Brain pericyte (primary cell): ENCODE results near the gene ATOH8.
"Not testable (repeated sequence)": the region's sequence is repeated elsewhere in the genome, so short reads cannot be mapped to it uniquely, and the experiment has no call there.

Experiments used
- DNase-seq: peaks from one replicate; pipeline ENCODE4 v3.0.0-alpha.2; 2012; ENCODE audit warnings: low read depth, low spot score

The ATOH8 gene

GRCh38 chr2:85827879-85828569, 74.2 kb downstream of the ATOH8 start:
- no peak for DNase-seq

GRCh38 chr2:85828725-85829124, 74.9 kb downstream of the ATOH8 start:
- DNase-seq: no peak

DNA sequence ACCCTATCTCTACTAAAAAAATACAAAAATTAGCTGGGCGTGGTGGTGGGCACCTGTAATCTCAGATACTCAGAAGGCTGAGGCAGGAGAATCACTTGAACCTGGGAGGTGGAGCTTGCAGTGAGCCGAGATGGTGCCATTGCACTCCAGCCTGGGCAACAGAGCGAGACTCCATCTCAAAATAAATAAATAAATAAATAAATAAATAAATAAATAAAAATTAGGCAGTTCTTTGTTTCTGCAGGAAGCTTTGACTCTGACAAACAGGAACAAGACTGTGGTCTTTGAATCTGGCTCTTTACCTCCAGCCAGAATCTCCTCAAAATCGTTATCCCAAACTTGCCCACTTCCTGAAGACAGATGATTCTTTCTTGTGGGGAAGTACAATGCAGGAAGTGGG, 75.6 kb downstream of the ATOH8 start:
- DNase-seq: not testable (repeated sequence)

GRCh38 chr2:85830645-85831044, 76.9 kb downstream of the ATOH8 start:
- DNase-seq: no peak

DNA sequence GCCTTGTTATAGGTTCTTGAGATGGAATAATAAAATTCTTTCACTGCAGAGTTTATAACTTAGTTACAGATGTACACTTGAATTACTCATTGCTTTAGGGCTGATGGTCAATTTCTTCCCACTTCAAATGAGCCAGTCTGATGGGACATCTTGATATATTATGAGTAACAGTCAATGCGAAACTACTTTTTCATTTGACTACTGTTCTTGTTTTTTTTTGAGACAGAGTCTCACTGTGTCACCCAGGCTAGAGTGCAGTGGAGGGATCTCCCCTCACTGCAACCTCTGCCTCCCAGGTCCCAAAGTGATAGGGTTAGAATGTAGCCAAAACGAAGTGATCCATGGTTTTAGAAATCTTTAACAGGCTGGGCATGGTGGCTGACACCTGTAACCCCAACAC, 77.9 kb downstream of the ATOH8 start:
- DNase-seq: no peak

DNA sequence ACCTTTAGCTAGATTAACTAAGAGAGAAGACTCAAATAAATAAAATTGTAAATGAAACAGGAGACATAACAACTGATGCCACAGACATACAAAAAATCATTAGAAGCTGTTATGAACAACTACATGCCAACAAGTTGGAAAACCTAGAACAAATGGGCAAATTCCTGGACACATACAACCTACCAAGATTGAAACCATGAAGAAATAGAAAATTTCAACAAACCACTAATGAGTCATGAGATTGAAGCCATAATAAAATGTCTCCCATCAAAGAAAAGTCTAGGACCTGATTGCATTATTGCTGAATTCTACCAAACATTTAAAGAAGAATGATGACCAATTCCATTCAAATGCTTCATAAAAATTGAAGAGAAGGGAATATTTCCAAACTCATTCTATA, 80.7 kb downstream of the ATOH8 start:
- DNase-seq: no peak
